Measurements from ENCODE around the gene NKX2-3.

NKX2-3 gene

DNA sequence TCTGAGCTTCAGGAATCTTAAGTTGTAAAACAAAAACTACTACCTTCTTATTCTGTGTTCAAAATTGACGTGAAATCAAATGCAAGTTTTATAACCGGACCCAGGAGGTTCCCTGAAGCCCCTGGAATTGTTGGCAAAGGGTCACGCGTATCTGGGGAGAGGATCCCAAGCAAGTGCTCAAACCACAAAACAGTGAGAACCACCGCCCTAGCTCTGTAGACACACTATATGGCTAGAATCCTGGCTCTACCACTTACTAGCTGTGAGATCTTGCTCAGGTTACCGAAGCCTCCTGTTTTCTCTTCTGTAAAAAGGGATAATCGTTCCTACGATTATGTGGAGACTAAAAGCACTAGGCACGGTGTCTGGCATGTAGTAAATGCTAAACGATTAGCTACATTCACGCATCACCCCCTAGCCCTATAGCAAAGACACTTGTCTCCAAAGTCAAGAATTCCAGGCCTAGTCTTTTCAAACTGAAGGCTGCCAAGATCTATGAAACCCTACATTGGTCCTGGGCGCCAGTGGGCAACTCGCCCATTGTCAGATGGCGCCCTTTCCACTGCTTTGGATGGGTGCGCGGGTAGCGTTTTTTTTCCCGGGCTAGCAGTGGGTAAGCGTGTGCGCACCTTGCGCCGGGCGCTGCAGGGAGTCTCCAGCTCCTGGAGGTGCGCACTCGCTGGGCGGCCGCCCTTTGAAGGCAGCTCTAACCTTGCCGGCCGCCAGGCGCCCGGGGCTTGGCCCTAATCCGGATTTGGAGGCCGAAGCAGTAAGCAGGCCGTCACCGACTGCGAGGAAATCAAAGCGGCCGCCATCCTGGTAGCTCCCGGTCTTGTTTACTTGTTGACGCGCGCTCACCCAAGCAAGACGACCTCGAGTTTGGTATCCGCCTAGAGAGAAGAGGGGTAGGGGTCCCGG is 11.6 kb upstream of the NKX2-3 start:
- FAIRE-seq (no peak), DNase-seq (ENCODE audit: insufficient read length) (no peak)
- TF ChIP-seq POLR2AphosphoS5 (IDR thresholded peaks at IDR 0.05; ENCODE audit: low read depth, low read length) (no peak), TAF1 (IDR thresholded peaks at IDR 0.05; ENCODE audit: borderline replicate concordance, low read depth, low read length) (no peak), POLR2A (IDR thresholded peaks at IDR 0.05; ENCODE audit: low read depth, low read length) (no peak)

DNA sequence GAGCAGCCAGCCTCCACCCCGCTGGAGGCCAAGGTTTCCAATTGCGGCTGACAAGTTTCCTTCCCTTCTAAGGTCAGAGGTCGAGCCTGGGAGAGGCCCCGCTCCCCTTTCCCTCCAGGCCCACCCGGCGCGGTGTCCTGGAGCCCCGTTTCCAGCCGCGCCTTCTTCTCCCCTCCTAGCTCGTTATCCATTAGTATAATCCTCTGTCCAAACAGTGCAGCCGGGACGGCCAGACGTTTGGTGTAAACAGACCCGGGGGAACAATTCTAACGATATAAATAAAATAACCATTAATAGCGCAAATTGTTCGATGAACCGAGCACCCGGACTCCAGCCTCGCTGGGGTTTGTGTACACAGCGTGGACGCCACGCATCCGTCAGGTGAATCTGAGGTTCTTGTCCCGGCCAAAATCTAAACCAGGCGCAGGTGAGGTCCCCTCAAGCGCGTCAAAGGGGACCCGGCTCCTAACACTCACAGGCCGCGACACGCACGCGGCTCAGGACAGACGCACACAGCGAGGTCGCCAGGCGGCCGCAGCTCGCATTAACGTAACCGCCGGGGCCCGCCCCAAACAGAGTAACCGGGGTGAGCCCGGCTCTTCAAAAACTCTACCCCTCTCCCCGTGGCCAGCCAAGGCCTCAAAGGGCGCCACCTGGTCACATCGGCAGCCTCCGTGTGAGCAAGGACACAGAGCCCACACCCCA is 10.8 kb upstream of the NKX2-3 start:
- DNase-seq (ENCODE audit: insufficient read length), result no peak
- no peak for TF ChIP-seq TAF1 (IDR thresholded peaks at IDR 0.05; ENCODE audit: borderline replicate concordance, low read depth, low read length)
- TF ChIP-seq POLR2AphosphoS5 (IDR thresholded peaks at IDR 0.05; ENCODE audit: low read depth, low read length), result no peak
- no peak for TF ChIP-seq POLR2A (IDR thresholded peaks at IDR 0.05; ENCODE audit: low read depth, low read length)
- FAIRE-seq, result no peak

DNA sequence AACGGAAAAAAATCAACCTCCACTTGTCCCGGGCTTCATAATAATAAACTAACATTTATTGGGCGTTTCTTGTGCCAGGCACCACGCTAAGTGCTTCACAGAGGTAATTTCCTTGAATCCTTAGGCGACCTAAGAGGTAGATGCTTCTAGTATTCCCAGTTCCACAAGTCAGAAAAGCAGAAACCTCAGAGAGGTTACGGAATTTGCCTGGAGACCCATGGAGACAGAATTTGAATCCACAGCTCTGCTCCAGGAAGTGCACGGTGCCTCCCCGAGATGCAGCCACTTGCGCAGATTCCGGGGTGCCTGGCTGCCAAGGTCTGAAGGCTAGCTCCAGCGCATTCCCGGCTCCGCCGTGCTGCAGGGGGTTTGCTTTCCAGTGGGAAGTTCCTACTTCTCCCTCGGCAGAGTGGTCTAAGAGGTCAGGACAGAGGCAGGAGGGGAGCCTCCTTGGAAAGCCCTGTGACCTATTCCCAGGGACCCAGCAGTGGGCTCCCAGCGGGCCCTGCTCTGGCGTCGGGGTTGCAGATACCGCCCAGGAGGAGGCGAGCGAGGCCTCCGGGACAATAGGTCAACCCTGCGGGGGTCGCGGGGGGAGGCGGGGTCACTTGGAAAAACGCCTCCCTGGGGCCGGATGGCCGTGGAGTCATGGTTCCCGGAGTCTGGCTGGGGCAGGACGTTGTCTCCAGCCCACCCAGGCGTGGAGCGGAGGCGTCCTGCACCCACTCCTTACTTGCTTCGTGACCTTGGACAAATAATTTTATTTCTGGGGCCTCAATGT is 10.1 kb upstream of the NKX2-3 start:
- FAIRE-seq (no peak), DNase-seq (ENCODE audit: insufficient read length) (no peak)
- TF ChIP-seq POLR2A (IDR thresholded peaks at IDR 0.05; ENCODE audit: low read depth, low read length) (no peak), POLR2AphosphoS5 (IDR thresholded peaks at IDR 0.05; ENCODE audit: low read depth, low read length) (no peak), TAF1 (IDR thresholded peaks at IDR 0.05; ENCODE audit: borderline replicate concordance, low read depth, low read length) (no peak)

DNA sequence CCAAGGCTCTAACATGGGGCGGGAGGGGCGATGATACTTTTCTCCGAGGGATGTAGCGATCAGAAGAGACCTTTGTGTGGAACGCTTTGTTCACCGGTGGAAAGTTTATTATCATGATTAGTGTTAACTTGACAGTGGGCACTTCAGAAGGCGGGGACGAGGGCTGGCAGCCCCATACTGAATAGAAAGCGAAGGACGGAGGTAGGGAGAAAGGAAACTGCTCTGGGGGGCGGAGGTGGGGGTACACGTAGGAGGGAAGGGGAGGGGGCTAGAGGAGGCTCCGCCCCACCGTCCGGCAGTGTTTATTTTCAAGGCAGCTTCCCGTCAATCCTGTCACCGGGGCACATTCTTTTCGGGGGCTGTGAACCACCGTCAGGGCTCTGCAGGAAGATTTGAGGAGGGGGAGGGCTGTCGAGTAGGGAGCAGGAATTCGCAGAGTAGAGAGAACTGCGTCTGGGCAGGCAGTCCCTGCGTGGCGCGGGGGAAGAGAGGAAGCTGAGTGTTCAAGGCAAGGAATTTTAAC is 9.4 kb upstream of the NKX2-3 start:
- DNase-seq (ENCODE audit: insufficient read length), result no peak
- TF ChIP-seq POLR2AphosphoS5 (IDR thresholded peaks at IDR 0.05; ENCODE audit: low read depth, low read length) (no peak), POLR2A (IDR thresholded peaks at IDR 0.05; ENCODE audit: low read depth, low read length) (no peak), TAF1 (IDR thresholded peaks at IDR 0.05; ENCODE audit: borderline replicate concordance, low read depth, low read length) (no peak)
- FAIRE-seq, result no peak

DNA sequence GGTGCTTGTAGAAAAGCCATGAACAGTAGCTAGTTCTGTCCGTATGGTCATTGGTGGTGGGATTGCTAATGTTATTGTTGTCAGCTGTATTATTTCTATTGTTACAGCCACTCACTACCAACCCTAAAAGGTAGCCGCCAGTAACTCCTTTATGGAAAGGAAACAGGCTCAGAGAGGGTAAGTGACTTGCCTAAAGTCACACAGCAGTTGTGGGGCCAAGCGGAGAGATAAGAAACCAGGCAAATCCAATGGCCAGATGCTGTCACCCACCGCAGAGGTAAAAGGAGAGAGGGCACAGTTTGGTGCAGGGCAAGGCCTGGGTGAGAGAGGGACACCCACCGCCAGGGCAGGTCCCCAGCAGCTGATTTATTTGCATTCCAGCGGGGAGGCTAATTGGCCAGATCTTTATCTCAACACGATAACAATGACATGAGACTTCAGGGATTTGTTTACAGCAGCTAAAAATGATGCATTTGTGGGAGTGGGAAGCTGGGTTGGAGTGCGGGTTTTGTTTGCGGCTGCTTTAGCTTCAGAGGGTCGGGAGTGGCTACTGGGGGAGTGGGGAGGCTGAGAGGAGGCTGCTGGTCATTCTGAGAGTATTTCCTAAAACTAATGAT is 8.6 kb upstream of the NKX2-3 start:
- DNase-seq (ENCODE audit: insufficient read length) (no peak), FAIRE-seq (no peak)
- TF ChIP-seq POLR2A (IDR thresholded peaks at IDR 0.05; ENCODE audit: low read depth, low read length) (no peak), POLR2AphosphoS5 (IDR thresholded peaks at IDR 0.05; ENCODE audit: low read depth, low read length) (no peak), TAF1 (IDR thresholded peaks at IDR 0.05; ENCODE audit: borderline replicate concordance, low read depth, low read length) (no peak)

DNA sequence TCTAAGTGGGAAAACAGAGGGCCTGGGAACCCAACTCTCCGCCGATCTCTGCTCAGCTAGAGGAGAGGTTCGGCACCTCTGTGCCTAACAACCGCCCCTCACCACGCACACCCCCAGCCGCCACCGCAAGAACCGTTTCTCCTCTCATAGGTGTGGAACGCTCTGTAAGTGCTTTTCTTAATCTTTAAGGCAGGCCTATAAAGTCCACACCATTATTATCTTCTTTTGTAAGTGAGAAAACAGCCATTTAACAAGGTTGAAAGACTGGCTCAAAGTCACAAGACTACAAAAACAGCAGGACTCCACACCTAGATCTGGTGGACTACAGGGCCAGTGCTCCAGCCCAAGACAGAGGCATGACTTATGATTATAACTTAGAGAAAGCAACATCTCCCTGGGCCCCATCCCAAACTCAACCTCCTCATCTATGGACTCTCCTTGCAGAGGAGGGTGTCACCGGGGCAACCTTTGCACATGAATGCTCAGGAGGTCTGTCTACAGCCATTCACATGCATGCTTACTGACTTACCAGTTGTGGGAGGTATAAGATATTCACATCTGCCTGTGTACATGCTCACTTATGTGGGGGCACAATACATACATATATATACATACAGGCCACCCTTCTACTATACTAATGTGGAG is 7.9 kb upstream of the NKX2-3 start:
- TF ChIP-seq POLR2A (IDR thresholded peaks at IDR 0.05; ENCODE audit: low read depth, low read length) (no peak), POLR2AphosphoS5 (IDR thresholded peaks at IDR 0.05; ENCODE audit: low read depth, low read length) (no peak), TAF1 (IDR thresholded peaks at IDR 0.05; ENCODE audit: borderline replicate concordance, low read depth, low read length) (no peak)
- DNase-seq (ENCODE audit: insufficient read length), result no peak
- FAIRE-seq, result no peak

DNA sequence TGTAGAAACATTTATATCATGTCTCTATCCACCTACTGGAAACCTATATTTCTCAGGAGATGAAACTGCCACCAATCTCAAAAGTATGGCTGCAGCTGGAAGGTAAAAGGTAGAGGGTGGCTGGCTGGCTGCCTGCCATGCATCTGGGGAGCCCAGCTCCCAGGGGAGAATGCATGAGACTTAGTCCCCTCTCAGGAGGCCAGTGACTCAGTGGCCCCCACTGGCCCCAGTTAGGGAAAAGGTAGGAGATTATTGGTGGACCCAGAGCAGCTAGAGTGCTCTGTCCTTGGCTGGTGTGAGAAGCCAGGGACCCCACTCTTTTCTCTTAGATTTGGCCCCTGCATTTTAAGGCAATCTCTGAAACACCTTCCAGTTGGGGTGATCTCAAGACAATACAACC is 6.8 kb upstream of the NKX2-3 start:
- no peak for DNase-seq (ENCODE audit: insufficient read length)

DNA sequence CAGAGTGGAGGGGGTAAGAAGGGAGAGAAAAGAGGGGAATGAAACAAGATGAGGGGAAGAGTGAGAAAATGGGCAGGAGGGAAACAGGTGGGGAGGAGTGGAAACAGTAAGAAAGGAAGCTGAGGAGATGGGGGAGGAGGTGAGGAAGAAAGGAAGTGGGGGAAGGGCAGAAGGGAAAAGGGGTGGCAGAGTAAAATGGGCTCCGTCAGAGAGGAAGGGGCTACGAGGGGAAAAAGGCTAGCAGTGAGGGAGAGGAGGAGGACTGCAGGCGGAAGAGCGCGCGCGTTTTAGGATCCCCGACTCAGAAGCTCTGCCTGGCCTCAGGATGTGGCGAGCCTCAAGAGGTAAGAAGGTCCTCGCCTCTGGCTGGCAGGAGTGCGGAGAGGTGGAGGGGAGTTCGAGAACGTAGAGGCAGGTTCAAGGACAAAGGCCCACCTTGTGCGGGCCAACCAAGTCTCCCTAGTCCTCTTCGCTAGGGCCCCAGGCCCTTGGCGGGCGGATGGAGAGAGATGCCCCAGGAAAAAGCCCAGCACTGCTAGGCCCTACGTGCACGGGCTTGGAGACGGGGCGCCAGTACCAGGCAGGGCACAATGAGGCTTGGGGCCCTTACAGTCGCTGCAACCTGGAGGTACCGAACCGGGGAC is 5.8 kb upstream of the NKX2-3 start:
- no peak for DNase-seq (ENCODE audit: insufficient read length)
- FAIRE-seq, result no peak
- TF ChIP-seq POLR2AphosphoS5 (IDR thresholded peaks at IDR 0.05; ENCODE audit: low read depth, low read length) (no peak), TAF1 (IDR thresholded peaks at IDR 0.05; ENCODE audit: borderline replicate concordance, low read depth, low read length) (no peak), POLR2A (IDR thresholded peaks at IDR 0.05; ENCODE audit: low read depth, low read length) (no peak)

More for the DNA sequence above, 6.8 kb upstream of the NKX2-3 start:
- FAIRE-seq, result no peak
- TF ChIP-seq TAF1 (IDR thresholded peaks at IDR 0.05; ENCODE audit: borderline replicate concordance, low read depth, low read length) (no peak), POLR2A (IDR thresholded peaks at IDR 0.05; ENCODE audit: low read depth, low read length) (no peak), POLR2AphosphoS5 (IDR thresholded peaks at IDR 0.05; ENCODE audit: low read depth, low read length) (no peak)

DNA sequence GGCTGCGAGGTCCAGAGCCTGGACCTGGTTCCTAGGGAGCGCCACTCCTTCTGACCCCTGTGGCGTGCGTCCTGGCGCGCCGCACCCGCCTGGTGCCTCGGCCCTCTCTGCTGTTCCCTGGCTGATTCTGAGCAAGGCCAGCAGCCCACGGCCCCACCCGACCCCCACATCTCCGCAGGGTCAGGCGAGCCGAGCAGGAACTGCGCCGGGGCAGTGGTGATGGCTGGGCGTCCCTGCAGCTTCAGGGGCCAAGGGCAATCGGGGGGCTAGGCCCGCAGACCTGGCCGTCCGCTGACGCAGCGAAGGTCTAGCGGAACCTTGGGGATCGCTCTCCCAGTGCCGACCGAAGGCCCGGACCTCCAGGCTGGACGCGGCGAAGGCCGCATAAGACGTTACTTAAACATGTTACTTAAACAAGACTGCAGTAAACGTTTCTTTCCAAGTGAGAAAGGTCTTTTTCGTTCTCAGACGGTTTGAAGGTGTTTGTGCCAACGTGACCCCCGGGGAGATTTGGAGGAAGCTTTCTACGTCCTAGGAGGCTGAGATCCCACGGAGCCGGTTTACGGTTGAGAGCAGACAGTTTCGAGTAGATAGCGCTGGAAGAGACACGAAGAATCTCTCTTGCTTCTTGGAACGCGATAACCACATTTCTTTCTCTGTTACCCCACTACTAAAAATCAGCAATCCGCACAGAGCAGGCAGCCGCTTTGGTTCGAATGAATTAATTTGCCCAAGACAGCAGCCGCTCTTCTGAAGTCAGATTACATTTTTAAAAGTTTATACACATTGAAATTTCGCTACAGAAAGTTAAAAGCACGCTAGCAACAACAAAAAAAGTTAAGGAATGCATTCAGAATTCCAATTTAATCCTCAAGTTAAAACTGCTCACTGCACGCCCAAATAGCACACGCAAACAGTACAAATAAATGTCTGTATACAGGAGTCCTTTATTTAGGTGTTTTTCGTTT is 4.9 kb upstream of the NKX2-3 start:
- DNase-seq (ENCODE audit: insufficient read length), result no peak
- TF ChIP-seq TAF1 (IDR thresholded peaks at IDR 0.05; ENCODE audit: borderline replicate concordance, low read depth, low read length) (no peak), POLR2AphosphoS5 (IDR thresholded peaks at IDR 0.05; ENCODE audit: low read depth, low read length) (no peak), POLR2A (IDR thresholded peaks at IDR 0.05; ENCODE audit: low read depth, low read length) (no peak)
- FAIRE-seq, result no peak

Data from GM12892 (cell line).